NT2/D1 (cell line): ENCODE results near the gene NMS.

Experiments
- SUZ12 ChIP-seq: IDR thresholded peaks from 2 replicates; pipeline ENCODE4 v1.6.1; 2011; ENCODE audit not compliant: insufficient read length, insufficient read depth; ENCODE audit errors: extremely low read depth
- YY1 ChIP-seq: IDR thresholded peaks from 2 replicates; pipeline ENCODE4 v1.6.1; 2011; ENCODE audit not compliant: insufficient read length, insufficient read depth
- ZNF274 ChIP-seq: IDR thresholded peaks from 2 replicates; pipeline ENCODE4 v1.6.1; 2011; ENCODE audit warnings: mild to moderate bottlenecking, low read depth, low read length

- TF ChIP-seq YY1 (no peak), ZNF274 (no peak), SUZ12 (no peak)
Measured at GRCh38 chr2:100504542-100504941, 34.3 kb downstream of the NMS start.
